Thyroid gland (tissue), 4 donors: ENCODE measurements around the gene SLC4A8. TPM values are rescaled to one million over a fixed set of nuclear protein-coding genes. Genes with fewer than 3 reads are reported as not detected.
A peak's percentile ranks its signal among the peaks of the same experiment; 100 is the strongest.

Experiments used
- DNase-seq, 2 donors: peaks; one replicate each; pipeline ENCODE4 v3.0.0-alpha.2; 2019
- H3K27ac ChIP-seq, 3 donors: fragments of 200-600 bp; sonication (generic); 1 replicate in 2 of 3; 2 replicates in 1 of 3; pipeline ENCODE4 v1.5.1; 2016 to 2019; ENCODE audit warnings: mild to moderate bottlenecking in 1 of 3, moderate library complexity in 1 of 3
- H3K27me3 ChIP-seq: fragments of 200-600 bp; sonication (generic); one replicate; pipeline ENCODE4 v1.5.1; 2019
- H3K36me3 ChIP-seq, 2 donors: fragments of 200-600 bp; sonication (generic); one replicate each; pipeline ENCODE4 v1.5.1; 2016 to 2019
- H3K4me1 ChIP-seq, 2 donors: fragments of 200-600 bp; sonication (generic); one replicate each; pipeline ENCODE4 v1.5.1; 2017 to 2019
- H3K4me3 ChIP-seq, 3 donors: fragments of 200-600 bp; sonication (generic); replicated peaks in 1 of 3; 1 replicate in 2 of 3; 2 replicates in 1 of 3; pipeline ENCODE4 v1.5.1; 2016; ENCODE audit warnings: mild to moderate bottlenecking in 1 of 3
- H3K9me3 ChIP-seq: fragments of 200-600 bp; sonication (generic); one replicate; pipeline ENCODE4 v1.5.1; 2017
- POLR2A ChIP-seq, 2 donors: fragments of 450-650 bp; IDR thresholded peaks; one replicate each; pipeline ENCODE4 v1.6.1; 2017; ENCODE audit warnings: antibody characterized with exemption in 2 of 2, mild to moderate bottlenecking in 2 of 2, moderate library complexity in 1 of 2
- WGBS, 2 donors: methylation state at CpG; one replicate each; pipeline ENCODE4 v1.1.5; 2017; 5-methylcytosine and 5-hydroxymethylcytosine counted together
- intact Hi-C: fragments of 100-400 bp; cut with DNase I; formaldehyde crosslinking; loops from one replicate; pipeline ENCODE4 v1.15.1; 2023
- total RNA-seq, 4 donors: library from RNA; depleted of rRNA; stranded (reverse); fragments of >200 nt; gene quantifications; one replicate each; pipeline ENCODE4 v1.2.3, GENCODE V29; 2016
- TF ChIP-seq, protein P1 (sequence below), 6 experiments: fragments of 200-600 bp in 3 of 6; fragments of 450-650 bp in 3 of 6; sonication (generic) in 3 of 6; IDR thresholded peaks; one replicate each; pipeline ENCODE4 v1.5.1; 2016 to 2019; ENCODE audit warnings: antibody characterized with exemption in 6 of 6, mild to moderate bottlenecking in 2 of 6, inconsistent platforms in 1 of 6, moderate library complexity in 1 of 6

The SLC4A8 gene
- total RNA-seq, 4 donors from 2014 or later: 0.33 to 1.5 (median 0.62) TPM

GRCh38 chr12:51379571-51379970 lies 45.1 kb upstream of the SLC4A8 start:
- TF ChIP-seq POLR2A (IDR thresholded peaks at IDR 0.05): no peak
- TF ChIP-seq, protein P1, sequence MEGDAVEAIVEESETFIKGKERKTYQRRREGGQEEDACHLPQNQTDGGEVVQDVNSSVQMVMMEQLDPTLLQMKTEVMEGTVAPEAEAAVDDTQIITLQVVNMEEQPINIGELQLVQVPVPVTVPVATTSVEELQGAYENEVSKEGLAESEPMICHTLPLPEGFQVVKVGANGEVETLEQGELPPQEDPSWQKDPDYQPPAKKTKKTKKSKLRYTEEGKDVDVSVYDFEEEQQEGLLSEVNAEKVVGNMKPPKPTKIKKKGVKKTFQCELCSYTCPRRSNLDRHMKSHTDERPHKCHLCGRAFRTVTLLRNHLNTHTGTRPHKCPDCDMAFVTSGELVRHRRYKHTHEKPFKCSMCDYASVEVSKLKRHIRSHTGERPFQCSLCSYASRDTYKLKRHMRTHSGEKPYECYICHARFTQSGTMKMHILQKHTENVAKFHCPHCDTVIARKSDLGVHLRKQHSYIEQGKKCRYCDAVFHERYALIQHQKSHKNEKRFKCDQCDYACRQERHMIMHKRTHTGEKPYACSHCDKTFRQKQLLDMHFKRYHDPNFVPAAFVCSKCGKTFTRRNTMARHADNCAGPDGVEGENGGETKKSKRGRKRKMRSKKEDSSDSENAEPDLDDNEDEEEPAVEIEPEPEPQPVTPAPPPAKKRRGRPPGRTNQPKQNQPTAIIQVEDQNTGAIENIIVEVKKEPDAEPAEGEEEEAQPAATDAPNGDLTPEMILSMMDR (IDR thresholded peaks at IDR 0.05): no peak
- H3K4me3 ChIP-seq: no peak overlapping the region
- no peak overlapping the region for H3K27ac ChIP-seq
- DNase-seq: no peak
- 98 to 100% methylated on average over 7 to 11 of the region's 11 CpGs for WGBS, 2 donors
- no peaks in the 10 kb centered on the region for H3K27me3 ChIP-seq
- intact Hi-C loops: no loop called here
- no peaks in the 10 kb centered on the region for H3K9me3 ChIP-seq
- no peaks in the 10 kb centered on the region for H3K36me3 ChIP-seq
- peaks cover 40 to 41% of the 10 kb centered on the region in 2 donors for H3K4me1 ChIP-seq

GRCh38 chr12:51381226-51382079 lies 43.2 kb upstream of the SLC4A8 start:
- H3K4me1 ChIP-seq: peaks cover 27 to 30% of the 10 kb centered on the region in 2 donors
- no peak overlapping the region for H3K4me3 ChIP-seq
- intact Hi-C loops: no loop called here
- 37 to 41% methylated on average over 5 of the region's 5 CpGs for WGBS, 2 donors
- H3K9me3 ChIP-seq: no peaks in the 10 kb centered on the region
- DNase-seq: peak; percentile 87 to 93
- H3K36me3 ChIP-seq: no peaks in the 10 kb centered on the region
- TF ChIP-seq POLR2A (IDR thresholded peaks at IDR 0.05): no peak
- TF ChIP-seq, protein P1 (IDR thresholded peaks at IDR 0.05): no peak
- H3K27ac ChIP-seq: peak overlapping the region; percentile 43 to 66 (median 56)
- no peaks in the 10 kb centered on the region for H3K27me3 ChIP-seq

- WGBS, 2 donors: 73 to 81% methylated on average over 7 of the region's 7 CpGs
Measured at GRCh38 chr12:51382173-51382572, 42.5 kb upstream of the SLC4A8 start.

DNA sequence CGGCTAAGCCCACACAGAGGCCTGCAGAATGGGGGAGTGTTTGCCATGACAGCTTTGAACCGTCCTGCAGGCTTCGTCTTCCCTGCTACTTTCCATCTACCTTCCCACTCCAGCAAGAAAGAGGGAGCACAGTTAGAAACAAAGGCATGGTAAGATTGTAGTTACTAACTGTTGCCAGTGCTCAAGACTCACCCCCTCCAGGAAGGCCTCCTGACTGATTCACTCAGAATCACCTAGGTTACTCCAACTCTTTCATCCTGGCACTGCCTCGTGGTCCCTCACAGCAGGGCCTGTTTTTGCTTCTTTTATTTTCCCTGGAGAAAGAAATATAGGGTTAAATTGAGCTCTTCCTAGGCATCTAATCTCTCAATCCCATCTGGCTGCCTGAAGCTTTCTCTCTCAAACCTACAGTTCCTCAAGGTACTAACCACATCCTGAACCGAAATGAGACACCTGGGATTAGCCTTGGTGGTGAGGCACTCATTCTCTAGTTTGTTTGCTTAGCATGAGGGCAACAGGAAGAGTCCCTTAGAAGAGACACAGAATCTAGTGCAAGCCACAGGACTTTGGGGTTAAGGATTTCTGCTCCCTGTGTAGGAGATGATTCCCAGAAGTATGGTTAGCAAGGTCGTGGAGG lies 41.2 kb upstream of the SLC4A8 start:
- Histone ChIP-seq H3K9me3 (no peaks in the 10 kb centered on the region), H3K4me1 (peaks cover 14 to 18% of the 10 kb centered on the region in 2 donors), H3K4me3 (no peak overlapping the region), H3K36me3 (no peaks in the 10 kb centered on the region), H3K27me3 (no peaks in the 10 kb centered on the region), H3K27ac (no peak overlapping the region)
- WGBS, 2 donors: 70 to 90% methylated on average over 6 of the region's 6 CpGs
- TF ChIP-seq POLR2A (IDR thresholded peaks at IDR 0.05): no peak
- TF ChIP-seq, protein P1 (IDR thresholded peaks at IDR 0.05): no peak
- no peak for DNase-seq
- intact Hi-C loops: no loop called here

More at GRCh38 chr12:51382173-51382572, 42.5 kb upstream of the SLC4A8 start:
- Histone ChIP-seq H3K27me3 (no peaks in the 10 kb centered on the region), H3K4me3 (no peak overlapping the region), H3K36me3 (no peaks in the 10 kb centered on the region), H3K9me3 (no peaks in the 10 kb centered on the region), H3K27ac (peak overlapping the region; percentile 43 to 66 (median 56)), H3K4me1 (peaks cover 22 to 29% of the 10 kb centered on the region in 2 donors)
- peak; percentile 35 to 46 for DNase-seq
- intact Hi-C loops: no loop called here
- no peak for TF ChIP-seq POLR2A (IDR thresholded peaks at IDR 0.05)
- TF ChIP-seq, protein P1 (IDR thresholded peaks at IDR 0.05): no peak

DNA sequence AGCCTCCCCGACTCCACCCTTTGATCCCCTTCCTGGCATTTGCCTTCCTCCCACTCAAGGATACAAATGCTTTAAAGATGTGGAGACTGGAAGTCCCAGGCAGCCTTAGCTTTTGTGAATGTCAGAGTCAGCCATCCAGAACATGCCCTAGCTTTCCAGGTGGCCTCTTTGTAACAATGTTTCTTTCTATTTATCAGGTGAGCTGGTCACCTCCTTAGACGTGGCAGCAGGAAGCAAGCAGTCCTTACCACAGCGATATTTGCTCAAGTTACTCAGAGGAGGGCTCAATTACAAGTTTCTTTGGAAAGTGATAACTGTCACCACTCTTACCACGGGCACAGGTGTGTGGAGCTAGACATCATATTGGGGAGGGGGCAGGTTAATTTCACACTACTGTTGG lies 38.3 kb upstream of the SLC4A8 start:
- TF ChIP-seq POLR2A (IDR thresholded peaks at IDR 0.05): no peak
- TF ChIP-seq, protein P1 (IDR thresholded peaks at IDR 0.05): no peak

More for the DNA sequence above, 38.3 kb upstream of the SLC4A8 start:
- Histone ChIP-seq H3K27me3 (no peaks in the 10 kb centered on the region), H3K36me3 (no peaks in the 10 kb centered on the region), H3K4me3 (no peak overlapping the region), H3K9me3 (no peaks in the 10 kb centered on the region), H3K4me1 (peaks cover 13 to 16% of the 10 kb centered on the region in 2 donors), H3K27ac (no peak overlapping the region)
- DNase-seq: no peak
- intact Hi-C loops: no loop called here
- WGBS, 2 donors: 43 to 55% methylated on average over 4 of the region's 4 CpGs
